HG03432 (cell line): ENCODE results near the gene RBM23.

Source experiments
- ATAC-seq: cut with Tn5 transposase; IDR thresholded peaks from one replicate; pipeline ENCODE4 v1.9.1; 2021; ENCODE audit warnings: mild to moderate bottlenecking, moderate library complexity; ENCODE audit not compliant: unreplicated experiment

The RBM23 gene

DNA sequence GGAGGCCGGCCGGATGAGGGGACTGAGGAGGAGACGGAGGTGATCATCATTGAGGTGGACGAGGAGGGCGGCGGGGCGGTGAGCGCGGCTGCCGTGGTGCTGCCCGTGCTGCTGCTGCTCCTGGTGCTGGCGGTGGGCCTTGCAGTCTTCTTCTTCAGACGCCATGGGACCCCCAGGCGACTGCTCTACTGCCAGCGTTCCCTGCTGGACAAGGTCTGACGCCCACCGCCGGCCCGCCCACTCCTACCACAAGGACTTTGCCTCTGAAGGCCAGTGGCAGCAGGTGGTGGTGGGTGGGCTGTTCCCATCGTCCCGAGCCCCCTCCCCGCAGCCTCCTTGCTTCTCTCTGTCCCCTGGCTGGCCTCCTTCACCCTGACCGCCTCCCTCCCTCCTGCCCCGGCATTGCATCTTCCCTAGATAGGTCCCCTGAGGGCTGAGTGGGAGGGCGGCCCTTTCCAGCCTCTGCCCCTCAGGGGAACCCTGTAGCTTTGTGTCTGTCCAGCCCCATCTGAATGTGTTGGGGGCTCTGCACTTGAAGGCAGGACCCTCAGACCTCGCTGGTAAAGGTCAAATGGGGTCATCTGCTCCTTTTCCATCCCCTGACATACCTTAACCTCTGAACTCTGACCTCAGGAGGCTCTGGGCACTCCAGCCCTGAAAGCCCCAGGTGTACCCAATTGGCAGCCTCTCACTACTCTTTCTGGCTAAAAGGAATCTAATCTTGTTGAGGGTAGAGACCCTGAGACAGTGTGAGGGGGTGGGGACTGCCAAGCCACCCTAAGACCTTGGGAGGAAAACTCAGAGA, 72.9 kb downstream of the RBM23 start:
- no peak for ATAC-seq

DNA sequence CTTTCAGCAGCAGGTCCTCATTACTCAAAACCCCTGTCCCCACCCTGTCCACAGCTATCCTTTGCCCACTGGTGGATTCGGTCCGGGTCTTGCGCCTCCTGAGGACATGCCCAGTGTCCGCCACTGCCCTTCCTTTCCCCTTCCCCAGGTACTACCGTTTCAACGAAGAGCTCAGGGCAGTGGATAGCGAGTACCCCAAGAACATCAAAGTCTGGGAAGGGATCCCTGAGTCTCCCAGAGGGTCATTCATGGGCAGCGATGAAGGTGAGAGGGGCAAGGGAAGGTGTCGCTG, 73.9 kb downstream of the RBM23 start:
- no peak for ATAC-seq

DNA sequence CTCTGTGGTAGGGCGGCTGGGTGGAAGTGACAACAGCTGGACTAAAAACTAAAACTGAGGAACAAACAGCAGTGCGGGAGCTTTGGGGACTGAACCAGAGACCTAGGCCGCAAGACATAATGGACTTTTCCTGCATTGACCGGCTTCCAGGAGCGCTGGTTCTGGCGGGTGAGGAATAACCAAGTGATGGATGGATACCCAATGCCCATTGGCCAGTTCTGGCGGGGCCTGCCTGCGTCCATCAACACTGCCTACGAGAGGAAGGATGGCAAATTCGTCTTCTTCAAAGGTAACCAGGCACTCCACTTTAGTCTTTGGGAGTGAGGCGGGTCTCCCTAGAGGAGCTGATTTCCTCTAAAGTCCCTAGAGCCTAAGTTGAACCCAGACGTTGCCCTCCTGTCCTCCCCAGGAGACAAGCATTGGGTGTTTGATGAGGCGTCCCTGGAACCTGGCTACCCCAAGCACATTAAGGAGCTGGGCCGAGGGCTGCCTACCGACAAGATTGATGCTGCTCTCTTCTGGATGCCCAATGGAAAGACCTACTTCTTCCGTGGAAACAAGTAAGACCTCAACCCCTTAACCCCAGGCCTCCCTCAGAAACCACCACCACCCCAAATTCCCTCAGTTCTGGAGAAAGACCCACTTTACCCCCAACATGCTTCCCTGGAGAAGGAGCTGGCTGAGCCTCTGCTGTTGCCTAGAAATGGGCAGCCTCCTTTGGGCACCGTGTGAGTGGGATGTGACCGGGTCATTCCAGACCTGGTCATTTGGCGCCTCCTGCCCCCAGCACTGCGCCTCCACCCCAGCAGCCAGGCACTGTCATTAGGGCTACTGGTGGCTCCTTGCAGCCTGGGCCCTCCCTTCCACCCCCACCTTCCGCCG, 74.5 kb downstream of the RBM23 start:
- ATAC-seq: no peak
